ENCODE results near the gene SLC4A9. TPM values are rescaled to one million over a fixed set of nuclear protein-coding genes. Genes with fewer than 3 reads are reported as not detected.

The SLC4A9 gene
- total and polyA plus RNA-seq, 8 donors, result 0.12 to 1.0 (median 0.32) TPM; not detected in 2

DNA sequence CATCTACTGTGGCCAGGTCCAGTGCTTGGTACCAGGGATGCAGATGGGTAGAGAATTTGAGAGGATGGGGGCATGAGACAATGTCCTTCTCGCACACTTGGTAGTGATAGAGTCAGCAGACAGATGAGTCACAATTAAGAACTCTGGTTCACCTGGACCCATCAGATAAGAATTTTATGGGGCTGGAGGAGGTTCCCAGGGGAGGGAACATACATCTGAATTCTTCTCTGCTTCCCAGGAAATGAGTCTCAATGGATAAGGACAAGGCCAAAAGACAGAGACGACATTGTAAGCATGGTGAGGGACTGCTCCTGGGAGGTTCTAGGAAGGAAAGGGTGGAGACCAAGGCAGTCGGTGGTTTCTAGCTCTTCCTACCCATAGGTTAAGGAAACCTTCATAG is 5.3 kb downstream of the SLC4A9 start:
- no peaks in the 10 kb centered on the region for H3K4me1 ChIP-seq
- TF ChIP-seq, protein P1, sequence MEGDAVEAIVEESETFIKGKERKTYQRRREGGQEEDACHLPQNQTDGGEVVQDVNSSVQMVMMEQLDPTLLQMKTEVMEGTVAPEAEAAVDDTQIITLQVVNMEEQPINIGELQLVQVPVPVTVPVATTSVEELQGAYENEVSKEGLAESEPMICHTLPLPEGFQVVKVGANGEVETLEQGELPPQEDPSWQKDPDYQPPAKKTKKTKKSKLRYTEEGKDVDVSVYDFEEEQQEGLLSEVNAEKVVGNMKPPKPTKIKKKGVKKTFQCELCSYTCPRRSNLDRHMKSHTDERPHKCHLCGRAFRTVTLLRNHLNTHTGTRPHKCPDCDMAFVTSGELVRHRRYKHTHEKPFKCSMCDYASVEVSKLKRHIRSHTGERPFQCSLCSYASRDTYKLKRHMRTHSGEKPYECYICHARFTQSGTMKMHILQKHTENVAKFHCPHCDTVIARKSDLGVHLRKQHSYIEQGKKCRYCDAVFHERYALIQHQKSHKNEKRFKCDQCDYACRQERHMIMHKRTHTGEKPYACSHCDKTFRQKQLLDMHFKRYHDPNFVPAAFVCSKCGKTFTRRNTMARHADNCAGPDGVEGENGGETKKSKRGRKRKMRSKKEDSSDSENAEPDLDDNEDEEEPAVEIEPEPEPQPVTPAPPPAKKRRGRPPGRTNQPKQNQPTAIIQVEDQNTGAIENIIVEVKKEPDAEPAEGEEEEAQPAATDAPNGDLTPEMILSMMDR (IDR thresholded peaks at IDR 0.05), result no peak

DNA sequence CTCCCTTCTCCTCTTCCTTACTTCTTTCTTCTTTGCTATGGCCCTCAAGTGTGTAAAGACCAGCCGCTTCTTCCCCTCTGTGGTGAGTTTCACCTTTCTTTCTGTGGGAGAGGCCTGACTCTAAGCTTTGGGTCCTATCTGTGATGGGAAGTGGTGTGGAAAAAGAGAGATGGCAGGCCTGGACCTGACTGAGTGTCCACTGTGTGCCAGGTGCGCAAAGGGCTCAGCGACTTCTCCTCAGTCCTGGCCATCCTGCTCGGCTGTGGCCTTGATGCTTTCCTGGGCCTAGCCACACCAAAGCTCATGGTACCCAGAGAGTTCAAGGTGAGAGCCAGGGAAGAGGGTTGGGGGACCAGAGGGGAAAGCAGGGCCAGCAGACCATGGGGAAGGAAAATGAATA is 5.9 kb downstream of the SLC4A9 start:
- WGBS, 2 donors, result 84 to 87% methylated on average over 4 of the region's 4 CpGs
- TF ChIP-seq, protein P1 (IDR thresholded peaks at IDR 0.05), result no peak
- H3K27me3 ChIP-seq, result no peaks in the 10 kb centered on the region
- no peak for FAIRE-seq
- H3K4me3 ChIP-seq, result no peak overlapping the region
- no peak for ATAC-seq
- no peak for DNase-seq
- intact Hi-C loops (cut with DNase I), result loop anchor here (10.0 kb wide), 3 partner anchors 131 to 349 kb away; partner anchors contain the start of genes CD14 (in 1 of the 3) and TMCO6 (in 1 of the 3)
- H3K9me3 ChIP-seq, result no peaks in the 10 kb centered on the region
- H3K4me1 ChIP-seq, result no peaks in the 10 kb centered on the region
- H3K27ac ChIP-seq, result no peak overlapping the region
- no peaks in the 10 kb centered on the region for H3K36me3 ChIP-seq

More for the DNA sequence above, 5.3 kb downstream of the SLC4A9 start:
- H3K9me3 ChIP-seq, result no peaks in the 10 kb centered on the region
- no peak overlapping the region for H3K27ac ChIP-seq
- H3K36me3 ChIP-seq, result no peaks in the 10 kb centered on the region
- FAIRE-seq, result no peak
- no peak for DNase-seq
- WGBS, 2 donors, result 74 to 76% methylated on average over 3 of the region's 3 CpGs
- ATAC-seq, result no peak
- intact Hi-C loops (cut with DNase I), result loop anchor here (10.0 kb wide), 3 partner anchors 130 to 350 kb away; partner anchors contain the start of genes CD14 (in 1 of the 3) and TMCO6 (in 1 of the 3)
- H3K27me3 ChIP-seq, result no peaks in the 10 kb centered on the region
- H3K4me3 ChIP-seq, result no peak overlapping the region

DNA sequence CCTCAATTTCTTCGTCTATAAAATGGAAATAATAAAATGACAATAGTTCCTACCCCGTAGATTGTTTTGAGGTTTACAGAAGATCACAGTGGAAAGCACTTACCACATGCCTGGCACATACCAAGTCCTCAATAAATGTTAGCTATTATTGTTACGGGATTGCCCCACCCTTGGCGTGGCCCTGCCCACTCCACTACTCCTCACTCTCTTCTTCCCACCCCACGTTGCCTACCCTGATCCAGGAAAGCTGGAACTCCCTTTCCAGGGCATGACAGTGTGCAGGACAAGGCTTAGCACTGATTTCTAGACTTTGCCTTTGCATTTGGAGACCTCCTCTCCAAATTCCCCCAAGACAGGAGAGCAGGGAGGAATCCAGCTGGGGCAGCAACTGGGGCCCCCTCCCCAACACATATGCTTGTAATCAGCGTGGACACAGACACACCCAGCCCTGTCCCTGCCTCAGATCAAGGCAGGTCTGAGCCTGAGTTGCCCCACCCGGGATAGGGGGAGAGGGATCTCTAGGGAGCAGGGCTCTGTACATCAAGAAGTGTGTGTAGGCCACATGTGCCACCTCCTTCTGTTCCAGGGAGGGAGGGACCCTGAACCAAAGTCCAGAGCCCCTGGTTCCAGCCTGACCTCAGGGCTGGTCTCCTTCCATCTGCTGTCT is 6.7 kb downstream of the SLC4A9 start:
- Histone ChIP-seq H3K27me3 (no peaks in the 10 kb centered on the region), H3K9me3 (no peaks in the 10 kb centered on the region), H3K36me3 (no peaks in the 10 kb centered on the region), H3K27ac (no peak overlapping the region), H3K4me3 (no peak overlapping the region), H3K4me1 (no peaks in the 10 kb centered on the region)
- intact Hi-C loops (cut with DNase I), result loop anchor here (10.0 kb wide), 3 partner anchors 132 to 348 kb away; partner anchors contain the start of genes CD14 (in 1 of the 3) and TMCO6 (in 1 of the 3)
- TF ChIP-seq, protein P1 (IDR thresholded peaks at IDR 0.05), result no peak
- no peak for DNase-seq
- WGBS, 2 donors, result 70 to 72% methylated on average over 7 of the region's 7 CpGs
- no peak for FAIRE-seq
- no peak for ATAC-seq

DNA sequence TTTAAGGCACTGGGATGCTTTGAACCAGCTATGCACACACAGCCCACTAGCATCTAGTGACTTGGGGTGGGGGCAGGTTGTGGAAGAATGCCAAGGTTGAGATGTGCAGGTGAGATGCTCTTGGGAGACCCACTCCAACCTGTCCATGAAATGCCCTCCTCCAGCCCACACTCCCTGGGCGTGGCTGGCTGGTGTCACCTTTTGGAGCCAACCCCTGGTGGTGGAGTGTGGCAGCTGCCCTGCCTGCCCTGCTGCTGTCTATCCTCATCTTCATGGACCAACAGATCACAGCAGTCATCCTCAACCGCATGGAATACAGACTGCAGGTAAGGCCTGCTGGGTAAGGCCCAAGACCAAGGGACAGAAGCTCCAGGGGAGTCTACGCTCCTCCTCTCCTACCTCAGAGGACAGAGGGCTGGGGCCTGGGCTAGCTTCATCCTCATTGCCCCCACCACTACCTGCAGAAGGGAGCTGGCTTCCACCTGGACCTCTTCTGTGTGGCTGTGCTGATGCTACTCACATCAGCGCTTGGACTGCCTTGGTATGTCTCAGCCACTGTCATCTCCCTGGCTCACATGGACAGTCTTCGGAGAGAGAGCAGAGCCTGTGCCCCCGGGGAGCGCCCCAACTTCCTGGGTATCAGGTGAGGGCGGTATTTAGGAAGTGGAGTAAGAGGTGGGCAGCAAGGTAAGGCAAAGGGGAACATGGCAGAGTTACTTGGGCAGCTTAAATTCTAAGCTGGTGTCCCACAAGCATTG is 7.4 kb downstream of the SLC4A9 start:
- 75 to 76% methylated on average over 8 of the region's 8 CpGs for whole genome bisulfite sequencing, 2 donors
- Histone ChIP-seq H3K36me3 (no peaks in the 10 kb centered on the region), H3K9me3 (no peaks in the 10 kb centered on the region), H3K4me1 (no peaks in the 10 kb centered on the region), H3K4me3 (no peak overlapping the region), H3K27ac (no peak overlapping the region), H3K27me3 (no peaks in the 10 kb centered on the region)
- no peak for FAIRE-seq
- intact Hi-C loops (cut with DNase I), result loop anchor here (10.0 kb wide), 3 partner anchors 133 to 347 kb away; partner anchors contain the start of genes CD14 (in 1 of the 3) and TMCO6 (in 1 of the 3)
- TF ChIP-seq, protein P1 (IDR thresholded peaks at IDR 0.05), result no peak
- ATAC-seq, result no peak
- DNase-seq, result no peak
